ENCODE results near the gene MYL11.
A peak's percentile ranks its signal among the peaks of the same experiment; 100 is the strongest.

MYL11 gene

GRCh38 chr16:30397056-30397455 lies 22.5 kb downstream of the MYL11 start:
- DNase-seq, result no peak

GRCh38 chr16:30397776-30398660 lies 23.4 kb downstream of the MYL11 start:
- DNase-seq, result no peak

DNA sequence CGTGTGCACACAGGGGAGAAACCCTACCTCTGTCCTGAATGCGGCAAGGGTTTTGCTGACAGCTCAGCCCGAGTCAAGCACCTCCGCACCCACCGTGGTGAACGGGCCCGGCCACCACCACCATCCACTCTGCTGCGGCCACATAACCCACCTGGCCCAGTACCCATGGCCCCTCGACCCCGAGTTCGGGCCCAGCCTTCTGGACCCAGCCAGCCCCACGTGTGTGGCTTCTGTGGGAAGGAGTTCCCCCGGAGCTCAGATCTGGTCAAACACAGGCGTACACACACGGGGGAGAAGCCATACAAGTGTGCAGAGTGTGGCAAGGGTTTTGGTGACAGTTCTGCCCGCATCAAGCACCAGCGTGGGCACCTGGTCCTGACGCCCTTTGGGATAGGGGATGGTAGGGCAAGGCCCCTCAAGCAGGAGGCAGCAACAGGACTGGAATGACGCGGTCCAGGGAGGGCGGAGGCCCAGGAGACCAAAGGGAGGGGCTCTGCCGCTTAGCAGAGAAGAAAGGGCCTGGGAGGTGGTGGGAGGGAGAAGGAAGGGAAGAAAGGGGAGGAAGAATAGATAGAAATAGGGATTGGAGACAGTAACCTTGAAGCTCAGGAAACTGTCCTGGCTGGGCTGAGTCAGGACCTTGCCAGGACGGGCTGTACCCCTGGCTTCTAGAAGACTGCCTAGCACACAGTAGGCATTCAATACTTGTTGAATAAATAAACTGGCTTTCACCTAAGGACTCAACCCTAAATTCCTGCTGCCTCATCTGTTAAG lies 24.2 kb downstream of the MYL11 start:
- DNase-seq, result no peak

DNA sequence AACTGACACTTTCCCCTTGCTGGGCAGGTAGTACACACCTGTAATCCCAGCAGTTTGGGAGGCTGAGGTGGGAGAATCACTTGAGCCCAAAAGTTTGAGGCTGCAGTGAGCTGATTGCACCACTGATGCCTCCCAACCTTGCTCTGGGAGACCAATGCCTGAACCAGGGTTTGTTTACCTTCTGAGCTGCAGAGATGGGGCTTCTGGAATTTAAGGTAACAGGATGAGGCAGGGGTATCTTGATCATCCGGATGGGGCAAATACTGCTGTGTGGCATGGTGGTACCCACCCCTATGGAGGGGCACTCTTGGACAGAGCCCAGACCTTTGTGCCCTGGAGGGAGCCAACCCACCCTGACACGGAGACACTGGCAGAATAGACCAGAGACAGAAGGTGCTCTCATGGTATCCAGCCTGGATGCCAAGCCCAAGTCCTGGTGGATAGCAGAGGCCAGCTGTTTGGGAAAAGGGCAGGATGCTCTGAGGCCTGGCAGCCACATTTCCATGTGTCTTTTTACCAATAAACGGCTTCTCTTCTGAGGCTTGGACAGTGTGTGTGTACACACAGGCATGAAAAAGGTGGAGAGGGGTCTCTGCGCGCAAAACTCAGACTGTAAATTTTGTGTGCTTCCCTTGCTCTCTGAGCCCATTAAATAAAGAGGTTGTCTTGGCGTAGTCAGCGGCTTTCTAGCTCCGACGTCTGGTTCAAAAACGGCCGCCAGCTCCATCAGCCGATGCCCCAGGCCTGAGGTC lies 25.0 kb downstream of the MYL11 start:
- no peak for DNase-seq

DNA sequence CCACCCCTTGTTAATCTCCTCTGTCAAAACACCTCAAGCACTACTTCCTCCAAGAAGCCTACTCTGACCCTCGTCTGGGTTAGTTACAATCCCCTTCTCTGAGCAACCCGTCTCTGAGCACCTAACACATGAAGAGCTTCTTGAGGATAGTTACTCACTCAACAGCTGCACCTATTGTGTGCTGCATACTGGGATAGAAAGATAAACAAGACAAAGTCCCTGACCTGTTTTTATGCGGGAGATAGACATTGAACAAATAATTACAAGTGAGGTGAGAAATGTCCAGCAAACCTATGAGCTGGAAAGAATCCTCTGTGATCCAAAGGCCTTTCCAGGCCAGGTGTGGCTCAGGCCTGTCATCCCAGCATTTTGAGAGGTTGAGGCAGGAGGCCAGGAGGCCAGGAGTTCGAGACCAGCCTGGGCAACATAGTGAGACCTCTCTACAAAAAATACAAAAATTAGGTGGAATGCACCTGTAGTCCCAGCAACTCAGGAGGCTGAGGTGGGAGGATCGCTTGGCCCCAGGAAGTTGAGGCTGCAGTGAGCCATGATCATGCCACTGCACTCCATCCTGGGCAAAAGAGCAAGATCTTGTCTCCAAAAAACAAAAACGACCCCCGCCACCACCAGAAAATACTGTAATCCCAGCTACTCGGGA lies 27.3 kb downstream of the MYL11 start:
- DNase-seq, result no peak

- no peak for DNase-seq
These were observed 32.1 kb downstream of the MYL11 start for GRCh38 chr16:30406795-30407101.

GRCh38 chr16:30407102-30407803 lies 32.7 kb downstream of the MYL11 start, which contains the start of gene ZNF771:
TSS of gene ZNF771 (plus strand) at chr16:30407606. CDS start at chr16:30408054, 448 bp downstream.
- peak; percentile 87 for DNase-seq

- no peak for DNase-seq
These were observed 33.4 kb downstream of the MYL11 start for GRCh38 chr16:30407804-30408534.

DNA sequence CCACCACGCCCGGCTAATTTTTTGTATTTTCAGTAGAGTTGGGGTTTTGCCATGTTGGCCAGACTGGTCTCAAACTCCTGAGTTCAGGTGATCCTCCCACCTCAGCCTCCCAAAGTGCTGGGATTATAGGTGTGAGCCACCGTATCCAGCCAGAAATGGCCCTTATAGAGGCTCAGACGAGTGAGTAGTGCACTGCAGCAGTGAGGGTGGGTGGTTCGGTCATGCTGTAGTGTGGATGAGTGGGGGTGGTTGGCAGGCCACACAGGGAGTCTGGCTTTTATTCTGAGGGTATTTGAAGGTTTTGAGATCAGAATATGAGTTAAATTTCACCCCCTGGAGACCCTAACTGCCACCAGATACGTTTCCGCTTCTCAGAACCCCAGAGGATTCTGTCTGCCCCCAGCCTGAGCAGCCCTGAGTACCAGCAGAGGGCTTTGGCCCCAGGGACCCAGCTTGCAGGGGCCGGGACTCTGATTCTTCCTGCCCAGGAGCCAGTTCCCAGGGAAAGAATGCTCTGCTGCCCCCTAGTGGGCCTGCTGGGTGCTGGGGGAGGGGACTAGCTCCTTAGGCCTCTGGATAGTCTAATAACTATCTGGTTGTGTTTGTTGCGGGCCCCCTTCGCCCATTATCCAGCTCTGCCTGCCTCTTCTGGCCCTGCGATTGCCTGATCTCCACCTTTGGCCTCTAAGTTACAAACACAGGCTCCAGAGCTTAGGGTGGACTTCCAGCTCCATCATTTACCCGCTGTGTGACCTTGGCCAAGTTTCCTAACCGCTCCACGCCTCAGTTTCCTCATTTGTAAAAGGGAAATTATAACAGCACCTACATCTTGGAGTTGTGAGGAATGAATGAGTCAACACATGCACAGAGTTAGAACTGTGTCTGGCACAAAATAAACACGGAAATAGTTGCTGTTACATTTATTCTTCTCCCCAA lies 34.8 kb downstream of the MYL11 start:
- peak; percentile 83 for DNase-seq

GRCh38 chr16:30413112-30413806 lies 38.7 kb downstream of the MYL11 start:
- DNase-seq, result no peak

DNA sequence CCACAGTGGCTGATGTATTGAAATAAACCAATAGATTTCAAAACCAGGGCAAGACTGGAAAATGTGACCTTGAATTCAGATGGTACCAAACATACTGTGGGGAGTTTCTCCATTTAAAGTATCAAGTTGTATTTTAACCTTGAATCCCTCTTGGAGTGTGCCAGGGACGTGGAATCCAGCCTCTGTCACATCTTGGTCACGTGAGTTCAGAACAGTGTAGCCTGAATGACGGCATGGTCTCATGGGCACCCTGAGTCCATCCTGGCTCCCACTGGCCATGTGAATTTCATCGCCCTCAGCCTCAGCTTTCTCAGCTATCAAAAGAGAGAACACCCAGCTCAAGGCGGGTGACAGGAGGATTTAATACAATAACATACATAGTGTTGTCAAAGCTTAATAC lies 39.6 kb downstream of the MYL11 start:
- no peak for DNase-seq

- DNase-seq, result no peak
These were observed 41.5 kb downstream of the MYL11 start for GRCh38 chr16:30416047-30416603.

DNA sequence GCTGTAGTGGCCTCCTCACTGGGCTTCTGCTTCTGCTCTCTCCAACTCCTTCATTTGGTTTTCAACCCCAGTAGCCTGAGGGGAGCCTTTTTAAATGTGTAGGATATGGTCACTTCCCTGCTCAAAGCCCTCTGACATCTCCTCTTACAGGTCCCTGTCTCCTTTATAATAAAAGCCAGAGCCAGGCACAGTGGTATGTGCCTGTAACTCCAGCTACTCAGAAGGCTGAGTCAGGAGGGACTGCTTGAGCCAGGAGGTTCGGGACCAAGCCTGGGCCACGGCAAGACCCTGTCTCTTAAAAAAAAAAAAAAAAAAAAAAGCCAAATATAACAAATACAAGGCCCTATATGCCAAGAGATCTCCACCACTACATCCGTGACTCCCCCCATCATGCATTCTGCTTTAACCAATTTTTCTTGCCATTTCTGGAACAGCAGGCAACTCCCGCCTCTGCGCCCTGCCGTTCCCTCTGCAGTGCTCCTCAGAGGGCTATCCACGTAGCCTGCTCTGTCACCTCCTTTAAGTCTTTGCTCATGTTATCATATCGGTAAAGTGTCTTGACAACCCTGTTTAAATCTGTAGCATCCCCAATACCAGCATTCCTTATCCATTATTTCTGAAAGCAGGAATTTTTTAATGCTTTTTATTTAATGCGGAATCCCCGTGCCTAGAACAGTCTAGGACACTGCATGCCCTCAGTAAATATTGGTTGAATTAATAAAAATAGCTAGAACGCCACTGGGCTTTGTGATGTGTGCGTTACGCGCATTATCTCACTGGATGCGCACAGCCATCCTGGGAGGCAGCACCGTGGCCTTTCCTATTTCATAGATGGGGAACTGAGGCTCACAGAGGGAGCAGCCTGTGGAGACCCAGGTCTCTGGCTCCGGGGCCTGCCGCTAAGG lies 42.3 kb downstream of the MYL11 start:
- DNase-seq, result no peak

GRCh38 chr16:30417529-30418349 lies 43.1 kb downstream of the MYL11 start:
- peak; percentile 89 for DNase-seq

GRCh38 chr16:30418350-30419181 lies 44.0 kb downstream of the MYL11 start:
- DNase-seq, result no peak

DNA sequence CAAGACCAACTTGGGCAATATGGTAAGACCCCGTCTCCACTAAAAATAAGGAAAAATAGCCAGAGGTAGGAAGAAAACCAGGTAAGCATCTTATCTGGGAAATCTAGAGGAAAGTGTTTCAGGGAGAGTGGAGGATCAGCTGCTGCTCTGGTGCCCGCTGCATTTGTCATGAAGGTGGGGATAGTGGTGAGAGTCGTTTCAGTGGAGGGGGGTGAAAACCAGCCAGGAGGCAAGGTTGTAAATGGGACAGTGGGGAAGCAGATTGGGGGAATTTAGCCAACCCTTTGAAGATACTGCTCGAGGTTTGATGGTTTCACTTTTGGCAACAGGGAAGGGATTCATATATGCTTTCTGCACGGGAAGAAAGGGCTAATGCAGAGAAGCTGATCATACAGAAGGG lies 46.4 kb downstream of the MYL11 start:
- DNase-seq, result no peak

All from fibroblast of skin of right quadriceps (primary cell).